ENCODE measurements around the gene CLCF1. TPM values are rescaled to one million over a fixed set of nuclear protein-coding genes. Genes with fewer than 3 reads are reported as not detected.

The CLCF1 gene
- total RNA-seq, 1 donor = 9.4 TPM

DNA sequence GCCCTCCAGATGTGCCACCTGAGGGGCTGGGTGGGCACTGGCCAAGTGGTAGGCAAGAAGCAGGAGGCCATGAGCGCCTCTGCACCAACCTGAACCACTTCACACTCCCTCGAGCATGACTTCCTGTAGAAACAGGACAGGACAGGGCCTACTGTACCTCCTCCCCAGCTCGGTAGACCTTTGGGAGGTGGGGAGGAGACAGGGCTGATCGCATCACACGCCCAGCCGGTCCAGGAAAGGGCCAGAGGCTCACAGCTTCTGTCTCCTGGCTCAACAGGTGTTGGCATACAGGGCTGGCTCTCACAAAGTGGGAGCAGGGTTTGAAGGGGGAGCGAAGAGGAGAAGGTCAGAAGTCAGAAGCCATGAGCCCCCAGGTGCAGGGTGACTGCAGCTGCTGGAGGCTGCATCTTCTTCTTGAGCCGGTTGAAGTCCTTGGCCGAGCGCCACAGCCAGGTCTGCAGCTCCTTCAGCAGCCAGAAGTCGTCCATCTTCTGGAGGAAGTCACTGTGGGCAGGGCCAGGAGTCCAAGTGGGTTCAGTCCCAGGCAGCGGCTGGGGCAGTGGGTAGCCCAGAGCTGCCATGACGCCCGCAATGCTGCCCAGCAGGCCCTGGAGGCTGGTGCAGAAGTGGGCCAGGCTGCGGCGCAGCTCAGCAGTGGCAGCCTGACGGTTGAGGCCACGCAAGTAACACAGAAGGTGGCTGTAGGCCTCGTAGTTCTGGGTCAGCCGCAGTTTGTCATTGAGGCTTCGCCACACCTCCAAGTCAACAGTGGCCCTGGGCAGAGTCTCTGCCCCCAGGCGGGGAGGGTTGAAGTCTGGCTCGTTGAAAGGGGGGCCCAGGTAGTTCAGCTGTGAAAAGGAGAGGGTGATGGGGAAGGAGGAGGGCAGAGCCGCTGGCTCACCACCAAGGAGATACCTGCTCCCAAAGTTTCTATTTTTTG is 8.3 kb downstream of the CLCF1 start:
- no peak for DNase-seq (ENCODE audit: low read depth)
- TF ChIP-seq, protein P1, sequence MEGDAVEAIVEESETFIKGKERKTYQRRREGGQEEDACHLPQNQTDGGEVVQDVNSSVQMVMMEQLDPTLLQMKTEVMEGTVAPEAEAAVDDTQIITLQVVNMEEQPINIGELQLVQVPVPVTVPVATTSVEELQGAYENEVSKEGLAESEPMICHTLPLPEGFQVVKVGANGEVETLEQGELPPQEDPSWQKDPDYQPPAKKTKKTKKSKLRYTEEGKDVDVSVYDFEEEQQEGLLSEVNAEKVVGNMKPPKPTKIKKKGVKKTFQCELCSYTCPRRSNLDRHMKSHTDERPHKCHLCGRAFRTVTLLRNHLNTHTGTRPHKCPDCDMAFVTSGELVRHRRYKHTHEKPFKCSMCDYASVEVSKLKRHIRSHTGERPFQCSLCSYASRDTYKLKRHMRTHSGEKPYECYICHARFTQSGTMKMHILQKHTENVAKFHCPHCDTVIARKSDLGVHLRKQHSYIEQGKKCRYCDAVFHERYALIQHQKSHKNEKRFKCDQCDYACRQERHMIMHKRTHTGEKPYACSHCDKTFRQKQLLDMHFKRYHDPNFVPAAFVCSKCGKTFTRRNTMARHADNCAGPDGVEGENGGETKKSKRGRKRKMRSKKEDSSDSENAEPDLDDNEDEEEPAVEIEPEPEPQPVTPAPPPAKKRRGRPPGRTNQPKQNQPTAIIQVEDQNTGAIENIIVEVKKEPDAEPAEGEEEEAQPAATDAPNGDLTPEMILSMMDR (IDR thresholded peaks at IDR 0.05; ENCODE audit: insufficient read depth, low read length) = no peak
- no peak overlapping the region for H3K4me3 ChIP-seq (ENCODE audit: low read depth, low read length)

DNA sequence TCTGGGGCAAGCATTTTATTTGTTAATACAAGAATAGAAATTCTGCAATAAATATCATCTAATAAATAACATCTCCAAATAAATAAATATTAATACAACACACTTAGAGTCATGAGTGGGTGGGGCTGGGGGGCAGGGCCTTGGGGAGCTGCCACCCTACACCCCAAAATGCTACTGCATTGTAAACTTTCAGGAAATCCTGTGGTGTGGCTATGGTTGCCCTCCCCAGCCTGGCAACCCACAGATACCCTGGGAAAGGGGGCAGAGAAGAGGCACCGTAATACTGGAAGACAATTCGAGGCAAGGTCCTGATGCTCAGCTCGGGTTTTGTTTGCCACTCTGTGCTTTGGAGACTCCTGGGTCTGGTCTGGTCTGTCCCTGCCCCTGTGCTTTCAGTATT is 9.2 kb downstream of the CLCF1 start:
- TF ChIP-seq, protein P1 (IDR thresholded peaks at IDR 0.05; ENCODE audit: insufficient read depth, low read length) = no peak
- no peak for DNase-seq (ENCODE audit: low read depth)
- H3K4me3 ChIP-seq (ENCODE audit: low read depth, low read length) = no peak overlapping the region

DNA sequence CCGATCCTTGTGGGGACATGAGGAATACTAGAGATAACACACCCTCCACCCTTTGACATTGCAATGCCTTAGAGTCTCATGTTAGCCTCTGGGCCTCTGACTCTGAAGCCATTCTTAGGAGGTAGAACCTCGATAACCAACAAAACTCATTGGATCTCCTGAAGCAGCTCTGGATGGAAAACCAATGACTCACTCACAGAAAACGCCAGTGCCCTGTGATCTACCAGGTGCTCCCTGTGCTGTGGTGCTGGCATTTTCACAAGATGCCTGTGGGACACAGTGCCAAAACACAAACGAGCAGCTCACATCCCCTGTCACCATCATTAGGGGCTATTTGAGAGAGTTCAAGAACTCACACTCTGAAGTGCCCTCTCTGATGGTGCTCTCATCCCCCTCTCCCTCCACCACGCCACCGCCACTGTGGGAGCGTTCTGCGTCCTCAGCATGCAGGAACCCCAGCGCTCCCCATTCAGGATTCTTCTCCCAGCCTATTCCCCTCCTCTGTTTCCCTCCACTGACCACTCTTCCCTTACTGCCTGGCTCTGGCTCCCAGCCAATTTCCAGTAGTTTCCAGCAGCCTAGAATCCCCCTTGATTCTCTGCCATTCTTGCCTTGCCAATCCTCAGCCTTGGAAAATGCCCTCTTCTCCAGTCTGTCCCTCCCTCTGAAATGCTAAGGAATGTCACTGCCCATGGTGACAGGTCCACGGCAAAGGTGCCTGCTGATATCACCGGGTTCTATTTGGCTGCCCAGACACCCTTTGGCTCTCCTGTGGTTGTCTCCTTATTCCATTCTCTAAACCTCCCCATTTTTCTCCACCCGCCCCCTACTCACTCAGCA is 15.3 kb downstream of the CLCF1 start:
- DNase-seq (ENCODE audit: low read depth) = peak; percentile 45
- TF ChIP-seq, protein P1 (IDR thresholded peaks at IDR 0.05; ENCODE audit: insufficient read depth, low read length) = no peak
- no peak overlapping the region for H3K4me3 ChIP-seq (ENCODE audit: low read depth, low read length)

GRCh38 chr11:67356864-67357561 is 16.4 kb downstream of the CLCF1 start:
- peak; percentile 81 for DNase-seq (ENCODE audit: low read depth)
- TF ChIP-seq, protein P1 (IDR thresholded peaks at IDR 0.05; ENCODE audit: insufficient read depth, low read length) = peak; percentile 99
- H3K4me3 ChIP-seq (ENCODE audit: low read depth, low read length) = no peak overlapping the region

- TF ChIP-seq, protein P1 (IDR thresholded peaks at IDR 0.05; ENCODE audit: insufficient read depth, low read length) = no peak
- H3K4me3 ChIP-seq (ENCODE audit: low read depth, low read length) = no peak overlapping the region
- DNase-seq (ENCODE audit: low read depth) = no peak
Observed at GRCh38 chr11:67356387-67356863, 17.0 kb downstream of the CLCF1 start.

GRCh38 chr11:67355794-67356386 is 17.5 kb downstream of the CLCF1 start:
- TF ChIP-seq, protein P1 (IDR thresholded peaks at IDR 0.05; ENCODE audit: insufficient read depth, low read length) = no peak
- H3K4me3 ChIP-seq (ENCODE audit: low read depth, low read length) = no peak overlapping the region
- no peak for DNase-seq (ENCODE audit: low read depth)

All from fibroblast of the aortic adventitia (primary cell).